Fibroblast of the aortic adventitia (primary cell): ENCODE data around the gene CHD2. TPM values are rescaled to one million over a fixed set of nuclear protein-coding genes. Genes with fewer than 3 reads are reported as not detected.

Source experiments
- DNase-seq: peaks from one replicate; pipeline ENCODE4 v3.0.0-alpha.2; 2010; ENCODE audit warnings: low read depth
- H3K4me3 ChIP-seq: 2 replicates; pipeline ENCODE4 v1.5.1; 2011; ENCODE audit warnings: low read depth, mild to moderate bottlenecking, control low read depth, low read length, moderate library complexity
- total RNA-seq: library from RNA; depleted of rRNA; stranded (reverse); fragments of >200 nt; gene quantifications from 2 replicates; pipeline ENCODE4 v1.2.3, GENCODE V29; 2012; ENCODE audit warnings: low replicate concordance
- TF ChIP-seq, protein P1 (sequence below): IDR thresholded peaks from 2 replicates; pipeline ENCODE4 v1.5.1; 2011; ENCODE audit warnings: mild to moderate bottlenecking, low read length, control low read depth, inconsistent platforms; ENCODE audit not compliant: insufficient read depth

The CHD2 gene
- total RNA-seq, 1 donor: 83.7 TPM

GRCh38 chr15:92901072-92901761 is 1.1 kb downstream of the CHD2 start:
- peak; percentile 54 for DNase-seq
- H3K4me3 ChIP-seq: peak overlapping the region; percentile 72
- TF ChIP-seq, protein P1, sequence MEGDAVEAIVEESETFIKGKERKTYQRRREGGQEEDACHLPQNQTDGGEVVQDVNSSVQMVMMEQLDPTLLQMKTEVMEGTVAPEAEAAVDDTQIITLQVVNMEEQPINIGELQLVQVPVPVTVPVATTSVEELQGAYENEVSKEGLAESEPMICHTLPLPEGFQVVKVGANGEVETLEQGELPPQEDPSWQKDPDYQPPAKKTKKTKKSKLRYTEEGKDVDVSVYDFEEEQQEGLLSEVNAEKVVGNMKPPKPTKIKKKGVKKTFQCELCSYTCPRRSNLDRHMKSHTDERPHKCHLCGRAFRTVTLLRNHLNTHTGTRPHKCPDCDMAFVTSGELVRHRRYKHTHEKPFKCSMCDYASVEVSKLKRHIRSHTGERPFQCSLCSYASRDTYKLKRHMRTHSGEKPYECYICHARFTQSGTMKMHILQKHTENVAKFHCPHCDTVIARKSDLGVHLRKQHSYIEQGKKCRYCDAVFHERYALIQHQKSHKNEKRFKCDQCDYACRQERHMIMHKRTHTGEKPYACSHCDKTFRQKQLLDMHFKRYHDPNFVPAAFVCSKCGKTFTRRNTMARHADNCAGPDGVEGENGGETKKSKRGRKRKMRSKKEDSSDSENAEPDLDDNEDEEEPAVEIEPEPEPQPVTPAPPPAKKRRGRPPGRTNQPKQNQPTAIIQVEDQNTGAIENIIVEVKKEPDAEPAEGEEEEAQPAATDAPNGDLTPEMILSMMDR: no peak

- DNase-seq: peak; percentile 62
- TF ChIP-seq, protein P1: no peak
- peak overlapping the region; percentile 72 for H3K4me3 ChIP-seq
Observed at GRCh38 chr15:92901995-92902394, 1.9 kb downstream of the CHD2 start.

- peak overlapping the region; percentile 72 for H3K4me3 ChIP-seq
- peak; percentile 43 for DNase-seq
- TF ChIP-seq, protein P1: no peak
Observed at GRCh38 chr15:92902737-92903593, 2.8 kb downstream of the CHD2 start.

DNA sequence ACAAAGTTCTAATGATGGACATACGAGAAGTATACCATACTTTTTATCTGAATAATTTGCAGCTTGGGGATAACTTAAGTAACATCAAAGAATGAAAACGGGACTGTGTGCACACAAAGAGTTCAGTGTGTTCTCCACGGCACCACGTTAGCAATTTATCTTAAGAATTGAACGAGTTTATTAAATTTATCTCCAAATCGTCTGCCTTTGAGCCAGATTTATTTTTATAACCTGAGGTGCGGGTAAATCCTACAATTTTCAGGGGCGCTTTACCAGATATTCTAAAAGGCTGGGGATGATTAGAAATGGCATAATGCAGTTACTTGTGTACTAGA is 3.5 kb downstream of the CHD2 start:
- H3K4me3 ChIP-seq: peak overlapping the region; percentile 67
- TF ChIP-seq, protein P1: no peak
- peak; percentile 41 for DNase-seq

DNA sequence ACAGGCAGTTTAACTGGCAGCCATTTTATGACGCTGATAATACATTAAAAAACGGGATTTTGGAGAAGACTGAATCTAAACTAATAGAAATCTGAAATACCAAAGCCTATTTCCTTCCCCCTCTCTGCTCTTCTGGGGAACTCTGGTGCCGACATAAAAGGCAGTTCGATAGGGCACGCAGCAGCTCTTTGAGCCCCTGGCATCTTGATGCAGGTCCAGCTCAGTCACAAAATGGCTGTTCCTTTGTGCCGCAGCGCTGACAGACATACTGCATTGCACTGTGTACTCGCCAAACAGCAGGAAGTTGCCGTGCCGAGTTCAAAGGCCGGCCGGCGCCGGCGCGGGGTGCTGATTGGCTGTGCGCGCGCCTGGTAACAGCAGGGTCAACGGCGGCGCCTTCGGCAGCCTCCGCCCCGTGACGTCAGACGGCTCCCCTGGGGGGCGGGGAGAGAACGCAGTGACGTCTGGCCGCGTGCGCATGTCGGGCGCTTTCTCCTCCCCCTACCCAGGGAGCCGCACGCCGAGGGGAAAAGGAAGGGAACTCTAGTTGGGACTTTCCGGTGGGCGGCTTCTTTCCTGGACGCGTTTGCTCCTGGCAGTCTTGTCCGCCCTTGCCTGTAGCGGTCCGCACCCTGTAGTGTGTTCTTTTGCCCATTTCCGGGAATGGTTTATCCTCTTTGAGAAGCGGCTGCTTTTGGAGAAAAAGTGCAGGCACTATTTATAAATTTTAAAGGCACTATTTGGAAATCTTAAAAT is 4.0 kb downstream of the CHD2 start:
- TF ChIP-seq, protein P1: no peak
- H3K4me3 ChIP-seq: peak overlapping the region; percentile 67
- DNase-seq: peak; percentile 99

DNA sequence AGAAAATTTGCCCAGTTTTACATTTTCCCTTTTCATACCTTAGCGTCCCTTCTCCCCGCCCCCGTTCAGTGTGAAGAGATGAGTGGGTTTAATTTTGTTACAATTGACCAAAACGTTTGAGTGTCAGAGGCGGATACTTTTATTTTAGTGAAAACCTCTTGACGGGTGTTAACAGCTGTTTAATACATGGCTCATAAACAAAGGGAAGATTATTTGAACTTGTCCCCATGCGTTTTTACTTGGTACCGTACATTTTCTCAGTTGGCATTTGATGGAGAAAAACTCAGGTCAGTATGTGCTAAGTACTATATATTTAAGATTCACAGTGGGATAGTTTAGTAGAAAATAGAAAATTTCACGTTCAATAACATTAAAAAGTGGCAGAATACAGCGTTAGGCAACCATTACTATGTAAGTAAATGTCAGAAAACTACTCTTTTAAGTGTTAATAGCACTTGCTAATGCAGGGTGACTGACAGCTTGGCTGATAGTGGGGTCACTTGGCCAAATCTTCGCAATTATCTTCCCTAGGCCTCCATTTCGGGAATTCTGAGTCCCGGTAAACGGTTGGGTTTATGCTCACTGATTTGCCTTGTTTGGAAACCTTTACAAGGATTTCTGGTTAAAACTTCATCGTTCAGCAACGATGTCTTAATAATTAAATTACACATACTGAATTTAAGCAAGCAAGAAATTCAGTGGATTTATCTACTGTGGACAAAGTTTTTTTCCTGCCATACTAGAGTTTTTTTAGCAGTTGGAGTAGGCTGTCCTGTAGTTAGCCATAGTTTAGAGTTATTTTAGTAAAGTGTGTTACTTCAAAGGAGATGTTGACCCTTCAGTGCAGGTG is 4.8 kb downstream of the CHD2 start:
- TF ChIP-seq, protein P1: no peak
- H3K4me3 ChIP-seq: peak overlapping the region; percentile 67
- peak; percentile 48 for DNase-seq
